Kidney capillary endothelial cell (primary cell): ENCODE data around the gene ZFYVE27.

Experiments
- DNase-seq: peaks from one replicate; pipeline ENCODE4 v3.0.0-alpha.2; 2018; ENCODE audit warnings: low spot score

Gene ZFYVE27

GRCh38 chr10:97791824-97792721, 55.1 kb downstream of the ZFYVE27 start:
- peak; percentile 34 for DNase-seq

- DNase-seq = no peak
Observed at GRCh38 chr10:97795886-97796285, 59.0 kb downstream of the ZFYVE27 start.

- peak; percentile 41 for DNase-seq
Observed at GRCh38 chr10:97796651-97797050, 59.7 kb downstream of the ZFYVE27 start.

- DNase-seq = no peak
Observed at GRCh38 chr10:97798958-97799610, 62.2 kb downstream of the ZFYVE27 start.

- no peak for DNase-seq
Observed at GRCh38 chr10:97800474-97800873, 63.5 kb downstream of the ZFYVE27 start.

GRCh38 chr10:97801422-97801821, 64.5 kb downstream of the ZFYVE27 start:
- no peak for DNase-seq

GRCh38 chr10:97805096-97805884, 68.4 kb downstream of the ZFYVE27 start:
- no peak for DNase-seq

GRCh38 chr10:97805949-97806348, 69.0 kb downstream of the ZFYVE27 start:
- DNase-seq = no peak

GRCh38 chr10:97810446-97810845, 73.5 kb downstream of the ZFYVE27 start:
- peak; percentile 34 for DNase-seq
